Stimulated activated CD4-positive, alpha-beta T cell treated with anti-CD3 and anti-CD28 coated beads, Interleukin-4, amount 100 ng/mL, for 1 hour (primary cell): Measurements from ENCODE around the gene PIGU.

Experiments
- DNase-seq: peaks from one replicate; pipeline ENCODE4 v3.0.0-alpha.2; 2020

Gene PIGU

GRCh38 chr20:34575271-34575670, 101.6 kb downstream of the PIGU start:
- DNase-seq: no peak

- no peak for DNase-seq
These were observed 102.0 kb downstream of the PIGU start for GRCh38 chr20:34574861-34575260.

GRCh38 chr20:34574426-34574825, 102.5 kb downstream of the PIGU start:
- no peak for DNase-seq

GRCh38 chr20:34573541-34574300, 103.2 kb downstream of the PIGU start:
- DNase-seq: no peak

- no peak for DNase-seq
These were observed 105.1 kb downstream of the PIGU start for GRCh38 chr20:34571753-34572152.

- no peak for DNase-seq
These were observed 106.0 kb downstream of the PIGU start for GRCh38 chr20:34570859-34571306.

GRCh38 chr20:34569598-34569997, 107.3 kb downstream of the PIGU start:
- no peak for DNase-seq

- DNase-seq: no peak
These were observed 108.7 kb downstream of the PIGU start for GRCh38 chr20:34567892-34568865.

- DNase-seq: no peak
These were observed 109.7 kb downstream of the PIGU start for GRCh38 chr20:34566978-34567891.

- no peak for DNase-seq
These were observed 112.1 kb downstream of the PIGU start for GRCh38 chr20:34564833-34565232.

GRCh38 chr20:34562641-34563040, 114.3 kb downstream of the PIGU start:
- no peak for DNase-seq

GRCh38 chr20:34561661-34562060, 115.2 kb downstream of the PIGU start:
- no peak for DNase-seq

- no peak for DNase-seq
These were observed 116.3 kb downstream of the PIGU start for GRCh38 chr20:34560614-34561013.

- no peak for DNase-seq
These were observed 116.8 kb downstream of the PIGU start for GRCh38 chr20:34560141-34560523.

- no peak for DNase-seq
These were observed 117.4 kb downstream of the PIGU start for GRCh38 chr20:34559311-34560140.

GRCh38 chr20:34558320-34559218, 118.3 kb downstream of the PIGU start, which contains the start of gene MAP1LC3A:
TSS of gene MAP1LC3A (plus strand) at chr20:34558718. CDS start at chr20:34558869, 151 bp downstream.
- DNase-seq: peak; percentile 93

- DNase-seq: no peak
These were observed 119.0 kb downstream of the PIGU start for GRCh38 chr20:34557936-34558319.

GRCh38 chr20:34553366-34553867, 123.5 kb downstream of the PIGU start:
- no peak for DNase-seq

GRCh38 chr20:34552569-34552968, 124.3 kb downstream of the PIGU start:
- no peak for DNase-seq

GRCh38 chr20:34549929-34550305, 127.0 kb downstream of the PIGU start:
- DNase-seq: no peak
